Measurements from ENCODE around the gene NUDT1.

NUDT1 gene

DNA sequence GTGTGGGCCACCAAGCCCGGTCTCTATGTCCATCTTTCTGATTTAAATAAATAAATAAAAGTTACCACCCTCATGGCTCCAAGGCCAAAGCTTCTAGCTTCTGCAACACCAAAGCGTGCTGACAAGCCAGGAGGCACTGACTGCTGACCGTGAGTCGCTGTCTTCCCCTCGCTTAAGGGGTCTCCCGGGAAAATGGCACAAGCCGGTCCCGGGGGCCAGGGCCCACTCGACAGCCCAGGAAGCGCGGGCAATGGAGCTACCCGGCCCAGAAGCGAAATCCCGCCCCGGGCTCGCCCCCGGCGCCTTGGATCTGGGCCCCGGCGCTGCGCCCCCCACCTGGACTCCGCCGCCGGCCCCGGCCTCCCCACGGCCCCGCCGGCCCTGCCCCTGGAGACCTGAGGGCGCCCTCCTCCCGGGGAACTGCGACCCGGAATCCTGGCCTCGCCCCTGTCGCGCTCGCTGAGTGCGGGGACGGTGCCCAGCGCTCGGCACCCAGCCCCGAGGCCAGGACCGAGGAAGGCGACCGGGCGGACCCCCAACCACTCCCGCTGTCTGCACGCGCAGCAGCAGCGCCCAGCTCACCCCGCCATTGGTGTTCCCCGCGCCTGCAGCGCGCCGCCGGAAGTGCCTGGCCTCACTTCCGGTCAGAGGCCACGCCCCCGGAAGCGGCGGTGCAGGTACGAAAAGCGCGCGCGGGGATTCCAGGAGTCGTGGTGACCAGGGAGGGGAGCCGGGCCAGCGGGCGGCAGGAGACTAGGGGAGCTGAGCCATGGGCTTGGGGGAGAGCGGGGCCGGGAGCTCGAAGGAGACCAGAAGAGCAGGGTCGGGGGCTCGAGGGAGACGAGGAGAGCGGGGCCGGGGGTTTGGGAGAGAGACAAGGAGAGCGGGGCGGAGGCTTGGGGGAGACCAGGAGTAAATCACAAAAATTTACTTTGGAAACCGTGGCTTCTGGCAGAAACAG lies at the start of gene NUDT1, which contains the start of gene MRM2:
TSS of gene NUDT1 (plus strand) at position 647 of the 961 bp plus-strand sequence. CDS start 2,349 bp downstream, outside the sequence.
TSS of gene MRM2 (minus strand) at position 626 of the 961 bp plus-strand sequence. CDS start at position 590, 36 bp downstream.
- Mint-ChIP-seq H3K9me3 (peaks cover 2 to 4% of the 10 kb centered on the region in 2 donors), H3K36me3 (peaks cover 42 to 52% of the 10 kb centered on the region in 2 donors), H3K4me3 (peak within 1 kb of the TSS; percentile 99), H3K27ac (peak within 1 kb of the TSS; percentile 99), H3K27me3 (no peaks in the 10 kb centered on the region), H3K4me1 (peaks cover 46 to 89% of the 10 kb centered on the region in 2 donors)
- ATAC-seq (replicated peaks), result peak; percentile 47 to 59
- peak; percentile 76 for DNase-seq

DNA sequence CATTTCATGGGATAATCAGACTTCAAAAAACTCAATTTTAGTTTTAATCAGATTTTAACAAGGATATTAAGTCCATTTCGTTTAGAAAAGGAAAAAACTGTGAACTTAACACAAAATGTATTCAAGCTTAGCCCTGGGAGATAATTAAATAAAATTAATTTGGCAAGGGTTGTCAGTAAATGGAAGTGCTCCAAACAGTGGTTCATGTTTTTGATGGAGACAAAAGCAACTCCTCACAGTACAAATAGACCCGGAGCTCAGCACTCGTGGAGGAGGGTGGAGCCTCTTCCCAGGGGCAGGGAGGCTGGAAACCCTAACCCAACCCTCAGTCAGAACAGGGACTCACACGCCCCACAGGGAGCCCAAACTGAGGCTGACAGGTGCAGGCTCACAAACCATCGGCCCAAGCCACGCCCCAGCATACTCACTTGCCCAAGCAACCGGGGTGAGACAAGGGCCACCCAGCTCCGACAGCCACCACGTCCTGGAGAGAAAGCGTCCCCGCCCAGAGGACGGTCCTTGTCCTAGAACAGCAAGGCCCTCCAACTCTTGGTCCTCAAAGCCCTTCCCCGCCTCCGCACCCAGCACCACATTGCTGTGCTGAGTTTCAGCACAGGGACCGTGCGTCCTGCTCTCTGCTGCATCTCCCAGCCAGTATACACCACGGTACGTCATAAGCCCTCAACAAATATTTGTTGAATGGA lies 49.0 kb upstream of the NUDT1 start:
- Mint-ChIP-seq H3K9me3 (peaks cover 5 to 10% of the 10 kb centered on the region in 2 donors), H3K4me3 (no peak overlapping the region), H3K27me3 (no peaks in the 10 kb centered on the region), H3K27ac (no peak overlapping the region), H3K36me3 (peaks cover 68 to 76% of the 10 kb centered on the region in 2 donors), H3K4me1 (peaks cover 6% of the 10 kb centered on the region in 2 donors)
- ATAC-seq (replicated peaks) (no peak), DNase-seq (no peak)

DNA sequence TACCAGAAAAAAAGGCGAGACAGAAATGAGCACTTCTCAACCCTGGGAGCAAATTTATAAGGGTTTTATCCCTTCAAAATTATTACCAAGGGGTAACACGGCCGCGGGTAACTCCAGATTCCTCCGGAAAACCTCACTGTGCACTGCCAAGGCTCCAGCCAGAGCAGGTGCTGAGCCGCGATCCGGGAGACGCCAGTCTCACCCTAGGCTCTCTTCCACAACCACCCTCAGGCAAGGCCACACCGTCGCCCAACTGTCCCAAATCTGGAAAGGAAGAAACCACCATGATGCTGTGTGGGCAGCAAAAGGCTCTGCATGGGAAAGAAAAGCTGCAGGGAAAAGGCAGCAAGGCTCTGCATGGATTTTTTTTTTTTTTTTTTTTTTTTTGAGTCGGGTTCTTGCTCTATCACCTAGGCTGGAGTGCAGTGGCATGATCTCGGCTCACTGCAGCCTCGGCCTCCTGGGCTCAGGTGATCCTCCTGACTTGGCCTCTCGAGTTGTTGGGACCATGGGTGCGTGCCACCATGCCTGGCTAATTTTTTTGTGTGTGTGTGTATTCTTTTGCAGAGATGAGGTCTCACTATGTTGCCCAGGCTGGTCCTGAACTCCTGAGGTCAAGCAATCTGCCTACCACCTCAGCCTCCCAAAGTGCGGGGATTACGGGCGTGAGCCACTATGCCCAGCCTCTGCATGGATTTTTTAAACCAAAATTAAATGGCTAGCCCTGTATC lies 48.3 kb upstream of the NUDT1 start:
- H3K4me1 Mint-ChIP-seq, result peaks cover 6% of the 10 kb centered on the region in 2 donors
- H3K36me3 Mint-ChIP-seq, result peaks cover 63 to 73% of the 10 kb centered on the region in 2 donors

DNA sequence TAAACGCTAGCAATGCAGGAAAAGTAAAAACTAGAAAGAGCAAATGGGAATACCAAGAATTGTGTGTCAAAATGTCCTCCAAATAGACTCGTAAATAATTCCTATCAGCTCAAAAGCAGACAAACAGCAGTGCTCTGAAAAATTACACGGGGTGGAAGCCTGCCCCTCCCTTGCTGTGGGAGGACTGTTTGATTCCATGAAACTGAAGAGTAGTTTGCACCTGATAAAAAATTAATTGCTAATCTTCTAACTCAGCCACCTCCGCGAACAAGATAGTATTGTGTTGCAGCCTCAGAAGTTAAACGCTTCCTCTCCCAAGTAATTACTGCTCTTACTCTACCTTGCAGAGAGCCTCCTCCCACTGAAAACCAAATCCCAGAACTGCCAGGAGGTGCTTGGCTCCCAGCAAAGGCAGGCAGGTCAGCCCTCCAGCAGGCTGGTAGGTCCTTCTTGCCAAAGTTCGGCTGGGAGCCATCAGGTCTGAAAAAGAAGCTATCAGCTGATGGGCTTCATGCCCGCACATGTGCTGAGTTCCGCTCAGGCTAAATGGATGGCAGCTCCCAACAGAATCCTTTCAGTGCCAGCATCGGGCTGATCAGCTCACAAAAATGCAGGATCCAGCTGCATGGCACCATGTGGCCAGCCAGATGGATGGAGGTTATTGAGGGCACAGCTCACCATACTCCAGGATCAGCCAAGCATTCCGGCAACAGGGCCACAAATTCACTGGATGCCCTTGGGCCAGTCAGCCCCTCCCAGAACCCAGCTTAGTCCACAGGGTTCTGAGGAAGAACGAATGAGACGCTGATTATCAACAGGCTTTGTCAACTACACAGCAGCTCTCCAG lies 46.4 kb upstream of the NUDT1 start:
- ATAC-seq (replicated peaks) (no peak), DNase-seq (no peak)
- peaks cover 4 to 6% of the 10 kb centered on the region in 2 donors for H3K4me1 Mint-ChIP-seq
- peaks cover 0 to 3% of the 10 kb centered on the region in 2 donors for H3K9me3 Mint-ChIP-seq
- peaks cover 52 to 70% of the 10 kb centered on the region in 2 donors for H3K36me3 Mint-ChIP-seq
- H3K27ac Mint-ChIP-seq, result no peak overlapping the region
- no peaks in the 10 kb centered on the region for H3K27me3 Mint-ChIP-seq
- no peak overlapping the region for H3K4me3 Mint-ChIP-seq

More for the DNA sequence above, 48.3 kb upstream of the NUDT1 start:
- Mint-ChIP-seq H3K9me3 (peaks cover 5 to 10% of the 10 kb centered on the region in 2 donors), H3K27ac (no peak overlapping the region), H3K4me3 (no peak overlapping the region), H3K27me3 (no peaks in the 10 kb centered on the region)
- ATAC-seq (replicated peaks) (no peak), DNase-seq (no peak)

DNA sequence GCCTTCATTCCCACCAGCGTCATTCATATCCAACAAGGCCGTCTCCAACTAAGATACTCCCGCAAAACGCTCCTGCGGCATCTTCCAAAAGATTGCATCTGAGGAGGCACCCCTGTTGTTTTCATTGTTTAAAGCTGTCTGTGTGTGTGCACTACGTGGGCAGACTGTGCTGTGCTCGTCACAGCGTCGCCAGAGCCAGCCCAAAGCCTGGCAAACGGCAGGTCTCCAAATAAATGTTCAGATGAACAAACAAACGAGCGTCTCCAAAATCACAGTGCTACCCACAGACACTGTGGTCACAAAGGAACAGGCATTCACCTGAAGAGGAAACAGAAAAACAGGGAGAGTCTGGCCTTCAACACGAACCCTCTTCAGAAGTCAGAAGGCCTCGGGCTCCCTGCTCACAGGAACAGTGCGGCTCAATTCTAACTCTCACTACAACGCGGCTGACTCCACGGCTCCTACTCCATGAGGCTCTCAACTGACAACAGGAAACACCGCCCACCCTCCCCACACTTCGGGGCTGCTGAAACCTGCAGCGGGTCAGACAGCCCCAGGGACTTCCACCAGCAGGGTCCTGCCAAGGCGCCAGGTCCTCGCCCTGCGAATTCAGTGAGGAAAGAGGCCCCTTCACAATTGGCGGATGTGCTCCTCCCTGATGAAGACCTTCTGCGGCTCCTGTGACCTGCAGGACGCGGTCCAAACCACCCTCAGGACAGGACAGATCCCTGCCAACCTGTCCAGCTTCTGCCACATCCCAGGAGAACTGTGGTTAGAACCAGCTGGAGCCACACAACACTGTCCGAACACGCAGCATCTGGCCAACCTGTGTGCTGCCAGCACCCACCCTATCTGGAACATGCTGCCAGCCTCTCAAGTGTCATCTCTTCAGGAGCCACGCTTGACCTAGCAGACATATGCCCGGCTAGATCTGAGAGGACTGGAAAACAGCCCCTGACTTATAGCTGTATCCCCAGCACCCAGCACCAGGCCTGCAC lies 45.3 kb upstream of the NUDT1 start:
- peaks cover 50 to 66% of the 10 kb centered on the region in 2 donors for H3K36me3 Mint-ChIP-seq
- ATAC-seq (replicated peaks) (no peak), DNase-seq (no peak)
- H3K4me1 Mint-ChIP-seq, result peaks cover 4 to 6% of the 10 kb centered on the region in 2 donors
- H3K4me3 Mint-ChIP-seq, result no peak overlapping the region
- peak overlapping the region; percentile 42 for H3K27ac Mint-ChIP-seq
- H3K9me3 Mint-ChIP-seq, result peaks cover 0 to 3% of the 10 kb centered on the region in 2 donors
- no peaks in the 10 kb centered on the region for H3K27me3 Mint-ChIP-seq

DNA sequence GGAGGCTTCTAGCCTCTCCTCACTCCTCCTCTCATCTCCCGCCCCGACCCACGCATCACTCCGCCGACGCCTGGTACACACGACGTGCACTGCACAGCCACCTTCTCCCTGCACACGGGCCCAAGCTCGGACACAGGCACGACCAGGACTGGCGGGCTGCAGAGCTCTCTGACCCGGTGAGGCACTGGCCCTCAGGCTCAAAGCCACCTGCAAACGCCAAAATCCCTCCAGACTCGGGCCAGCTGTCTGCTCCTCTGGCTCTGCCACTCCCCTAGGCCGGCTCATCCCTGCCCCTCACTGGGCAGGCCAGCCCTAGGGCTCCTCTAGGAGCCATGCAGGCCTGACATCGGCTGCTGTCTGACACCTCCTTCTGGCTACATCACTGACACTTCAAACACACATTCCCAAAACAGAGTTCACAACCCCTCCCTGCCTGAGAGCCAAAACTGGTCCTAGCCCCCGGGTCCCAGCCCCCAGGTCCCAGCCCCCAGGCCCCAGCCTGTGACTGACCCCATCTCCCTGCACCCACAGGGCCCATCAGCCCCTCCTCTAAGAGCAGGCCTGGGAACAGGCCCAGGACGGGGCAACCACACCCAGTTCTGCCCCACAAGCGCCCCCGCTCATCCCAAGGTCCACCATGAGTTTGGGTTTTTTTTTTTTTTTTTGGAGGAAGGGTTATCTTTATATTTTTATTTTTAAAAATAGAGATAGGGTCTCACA lies 44.4 kb upstream of the NUDT1 start:
- DNase-seq (no peak), ATAC-seq (replicated peaks) (no peak)
- peak overlapping the region; percentile 59 for H3K27ac Mint-ChIP-seq
- H3K27me3 Mint-ChIP-seq, result no peaks in the 10 kb centered on the region
- peaks cover 4 to 6% of the 10 kb centered on the region in 2 donors for H3K4me1 Mint-ChIP-seq
- H3K4me3 Mint-ChIP-seq, result no peak overlapping the region
- peaks cover 0 to 3% of the 10 kb centered on the region in 2 donors for H3K9me3 Mint-ChIP-seq
- H3K36me3 Mint-ChIP-seq, result peaks cover 54 to 70% of the 10 kb centered on the region in 2 donors

DNA sequence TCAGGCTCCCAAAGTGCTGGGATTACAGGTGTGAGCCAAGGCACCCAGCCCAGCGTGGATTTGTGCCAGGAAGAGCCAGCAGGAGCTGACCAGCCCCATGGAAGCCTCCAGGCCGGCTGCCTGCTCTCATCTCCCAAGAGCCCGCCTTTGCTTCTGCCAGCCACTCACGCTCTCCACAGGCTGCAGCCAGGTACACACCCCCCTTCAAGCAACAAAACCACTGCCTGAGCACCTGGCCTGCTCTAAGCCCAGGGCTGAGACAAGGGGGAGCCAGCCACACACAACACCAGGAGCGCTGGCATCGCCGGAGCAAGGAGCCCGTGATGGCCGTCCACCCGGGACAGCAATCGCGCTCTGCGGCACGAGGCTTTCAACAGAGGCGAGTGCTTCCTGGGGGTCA lies 43.8 kb upstream of the NUDT1 start:
- no peak overlapping the region for H3K4me3 Mint-ChIP-seq
- peaks cover 56 to 68% of the 10 kb centered on the region in 2 donors for H3K36me3 Mint-ChIP-seq
- H3K27ac Mint-ChIP-seq, result no peak overlapping the region
- no peak for DNase-seq
- no peak for ATAC-seq (replicated peaks)
- H3K27me3 Mint-ChIP-seq, result no peaks in the 10 kb centered on the region
- H3K4me1 Mint-ChIP-seq, result peaks cover 5 to 7% of the 10 kb centered on the region in 2 donors
- H3K9me3 Mint-ChIP-seq, result peaks cover 0 to 3% of the 10 kb centered on the region in 2 donors

DNA sequence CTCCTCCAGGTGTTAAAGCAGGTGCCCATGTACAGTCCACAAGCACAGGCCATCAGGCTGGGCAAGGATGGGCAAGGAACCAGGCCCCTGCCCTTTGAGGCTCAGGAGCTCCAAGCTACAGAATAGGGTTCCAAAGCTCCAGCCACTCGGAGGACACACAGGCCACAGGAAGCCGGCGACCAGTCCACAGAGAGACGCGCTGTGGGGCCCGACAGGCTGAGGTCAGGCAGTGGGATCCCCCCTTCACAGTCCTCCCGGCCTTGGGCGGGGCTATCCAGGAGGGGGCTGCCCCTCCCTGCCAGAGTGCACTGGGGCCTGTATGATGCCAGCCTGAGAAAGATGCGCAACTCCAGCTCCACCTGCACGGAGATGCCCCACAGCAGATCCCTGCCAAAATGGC lies 43.3 kb upstream of the NUDT1 start:
- H3K36me3 Mint-ChIP-seq, result peaks cover 53 to 68% of the 10 kb centered on the region in 2 donors
- peaks cover 10 to 12% of the 10 kb centered on the region in 2 donors for H3K4me1 Mint-ChIP-seq
- no peak overlapping the region for H3K27ac Mint-ChIP-seq
- no peak overlapping the region for H3K4me3 Mint-ChIP-seq
- DNase-seq (no peak), ATAC-seq (replicated peaks) (no peak)
- H3K27me3 Mint-ChIP-seq, result no peaks in the 10 kb centered on the region
- peaks cover 0 to 3% of the 10 kb centered on the region in 2 donors for H3K9me3 Mint-ChIP-seq

DNA sequence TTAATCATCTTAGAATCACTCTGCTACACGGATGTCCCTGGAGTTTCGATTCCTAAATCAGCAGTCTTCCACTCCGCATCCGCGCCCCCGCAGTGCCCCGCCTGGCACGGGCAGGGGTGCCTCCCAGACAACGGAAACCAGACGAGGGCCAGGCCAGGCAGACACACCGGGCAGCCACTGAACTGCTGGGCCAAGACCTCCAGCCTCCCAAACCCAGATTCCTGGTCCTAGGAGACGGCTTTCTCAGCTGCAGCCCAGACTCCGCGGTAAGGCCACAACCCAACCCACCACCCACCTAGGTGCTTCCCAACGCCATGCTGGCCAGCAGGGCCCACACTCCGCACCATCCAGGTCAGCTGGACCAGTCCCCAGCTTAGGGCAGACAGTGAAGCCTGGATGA lies 42.5 kb upstream of the NUDT1 start:
- peak overlapping the region; percentile 31 for H3K27ac Mint-ChIP-seq

DNA sequence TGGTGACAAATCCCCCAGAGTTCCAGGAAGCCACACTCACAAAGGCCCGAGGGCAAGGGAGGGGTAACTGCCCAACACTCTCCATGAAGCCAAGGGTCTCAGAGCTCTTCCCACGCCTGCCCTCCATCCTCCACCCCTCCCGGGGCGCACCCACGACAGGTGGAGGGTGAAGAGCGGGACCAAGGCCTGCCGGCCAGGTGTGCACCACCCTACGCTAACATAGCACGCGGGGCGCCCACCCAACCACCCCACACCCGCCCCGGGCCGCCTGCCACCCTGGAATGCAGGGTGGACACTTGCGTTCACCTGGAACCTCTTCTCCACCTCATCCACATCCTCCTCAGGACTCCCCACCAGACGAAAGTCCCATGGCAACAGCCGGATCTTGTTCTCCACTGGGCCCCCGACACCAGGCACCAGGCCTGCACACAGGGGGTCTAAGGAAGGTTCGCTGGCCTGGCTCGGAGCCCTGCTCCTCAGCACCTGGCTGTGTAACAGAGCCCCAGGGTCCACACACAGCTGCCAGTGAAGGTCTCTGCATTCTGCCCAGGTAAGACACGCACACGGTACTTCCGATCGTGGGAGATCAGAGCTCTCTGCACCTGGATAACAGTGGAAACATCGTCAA lies 42.0 kb upstream of the NUDT1 start:
- Mint-ChIP-seq H3K36me3 (peaks cover 51 to 72% of the 10 kb centered on the region in 2 donors), H3K4me3 (no peak overlapping the region)
- no peak for ATAC-seq (replicated peaks)

More for the DNA sequence above, 42.5 kb upstream of the NUDT1 start:
- Mint-ChIP-seq H3K9me3 (peaks cover 0 to 3% of the 10 kb centered on the region in 2 donors), H3K4me1 (peaks cover 18 to 20% of the 10 kb centered on the region in 2 donors), H3K27me3 (no peaks in the 10 kb centered on the region), H3K4me3 (no peak overlapping the region), H3K36me3 (peaks cover 53 to 71% of the 10 kb centered on the region in 2 donors)
- ATAC-seq (replicated peaks), result no peak
- DNase-seq, result no peak

DNA sequence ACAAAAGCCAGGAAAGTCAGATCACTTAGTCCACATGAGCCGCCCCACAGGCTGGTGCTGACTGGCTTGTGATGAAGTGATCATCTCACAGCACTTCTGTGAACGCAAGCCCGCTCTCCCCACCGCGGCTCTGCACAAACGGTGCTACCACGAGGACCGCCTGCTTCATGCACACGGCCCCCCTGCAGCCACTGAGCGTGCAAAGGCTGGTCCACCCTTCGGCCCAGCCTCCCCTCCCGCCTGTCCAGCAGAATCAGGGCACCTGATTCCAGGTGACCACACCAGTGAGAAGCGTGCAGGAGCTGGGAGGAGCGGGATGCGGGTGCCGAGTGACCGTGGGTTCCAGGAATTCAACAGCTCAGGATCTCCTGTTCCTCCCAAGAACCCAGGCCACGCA lies 41.4 kb upstream of the NUDT1 start:
- Mint-ChIP-seq H3K36me3 (peaks cover 46 to 72% of the 10 kb centered on the region in 2 donors), H3K4me3 (no peak overlapping the region), H3K27me3 (no peaks in the 10 kb centered on the region), H3K9me3 (peaks cover 0 to 2% of the 10 kb centered on the region in 2 donors), H3K4me1 (peaks cover 20 to 22% of the 10 kb centered on the region in 2 donors), H3K27ac (no peak overlapping the region)
- DNase-seq, result no peak
- no peak for ATAC-seq (replicated peaks)

More for the DNA sequence above, 42.0 kb upstream of the NUDT1 start:
- Mint-ChIP-seq H3K4me1 (peaks cover 18 to 22% of the 10 kb centered on the region in 2 donors), H3K9me3 (peaks cover 0 to 3% of the 10 kb centered on the region in 2 donors), H3K27ac (no peak overlapping the region), H3K27me3 (no peaks in the 10 kb centered on the region)
- no peak for DNase-seq
